CD4-positive, alpha-beta T cell treated with Interleukin-15 for 1 hour (primary cell): ENCODE data around the gene TRPV4.
A peak's percentile ranks its signal among the peaks of the same experiment; 100 is the strongest.
"Not testable (repeated sequence)": the region's sequence is repeated elsewhere in the genome, so short reads cannot be mapped to it uniquely, and the experiment has no call there.

Source experiments
- DNase-seq: peaks from one replicate; pipeline ENCODE4 v3.0.0-alpha.2; 2020

The TRPV4 gene

GRCh38 chr12:109833307-109834189 is at the start of gene TRPV4:
Gene TRPV4 (minus strand): TSS chr12:109833398. CDS start chr12:109814796, 18,602 bp downstream.
- DNase-seq = no peak

- DNase-seq = no peak
Observed at GRCh38 chr12:109881752-109882151, 48.6 kb upstream of the TRPV4 start.

DNA sequence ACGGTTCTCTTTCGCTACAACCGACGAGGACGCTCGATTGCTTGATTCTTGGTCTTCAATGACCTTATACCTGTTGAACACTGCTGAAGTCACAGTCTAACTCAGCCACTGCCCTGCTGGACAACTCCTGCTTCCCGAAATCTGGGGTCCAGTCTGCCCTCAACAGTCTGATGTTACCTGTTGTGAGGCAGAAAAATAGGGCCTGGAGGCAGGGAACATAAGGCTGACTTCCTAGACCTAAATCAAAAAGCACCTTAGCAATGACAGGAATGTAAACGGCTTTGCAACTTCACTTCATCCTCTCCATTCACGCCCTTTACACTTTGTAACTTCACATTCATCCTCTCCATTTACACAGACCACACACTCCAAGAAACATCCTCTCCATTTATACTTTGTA is 47.7 kb upstream of the TRPV4 start:
- no peak for DNase-seq

- peak; percentile 90 for DNase-seq
Observed at GRCh38 chr12:109880043-109880931, 47.1 kb upstream of the TRPV4 start, which contains the start of gene GLTP. Gene GLTP (minus strand): TSS chr12:109880541. CDS start chr12:109880374, 167 bp downstream.

DNA sequence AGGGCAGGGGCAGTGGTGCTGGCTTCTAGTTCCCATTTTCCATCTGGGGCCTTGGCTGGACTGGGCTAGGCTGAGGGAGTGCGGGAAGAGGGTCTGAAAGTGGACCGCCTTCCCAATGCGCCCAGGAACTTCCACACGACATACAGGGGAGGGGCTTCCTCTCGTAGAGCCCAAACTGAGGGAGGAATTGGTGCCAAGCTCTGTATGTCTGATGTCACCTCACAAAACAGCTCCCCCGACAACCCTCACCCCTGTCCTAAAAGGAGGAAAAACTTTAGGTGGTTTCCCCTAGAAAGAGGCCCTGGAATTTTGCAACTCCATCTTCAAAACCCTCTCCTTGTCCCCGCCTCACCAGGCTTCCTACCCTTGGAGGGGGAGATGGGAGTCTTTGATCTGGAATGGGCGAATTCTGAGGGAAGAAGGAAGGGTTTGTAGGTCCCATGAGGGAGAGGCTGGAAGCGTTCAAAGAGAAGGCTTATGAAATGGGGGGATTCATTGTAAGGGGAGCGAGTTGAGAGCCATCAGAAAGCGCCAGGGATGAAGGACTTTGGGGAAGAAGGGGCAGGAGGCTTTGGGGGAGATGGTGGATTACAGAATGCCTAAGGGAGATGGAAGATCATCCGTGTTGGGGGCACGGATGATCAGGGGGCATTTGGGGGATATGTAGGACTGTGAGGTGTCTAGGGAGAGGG is 46.3 kb upstream of the TRPV4 start:
- no peak for DNase-seq

- DNase-seq = no peak
Observed at GRCh38 chr12:109878749-109879148, 45.6 kb upstream of the TRPV4 start.

- no peak for DNase-seq
Observed at GRCh38 chr12:109878247-109878625, 45.0 kb upstream of the TRPV4 start.

- no peak for DNase-seq
Observed at GRCh38 chr12:109877504-109878246, 44.5 kb upstream of the TRPV4 start.

DNA sequence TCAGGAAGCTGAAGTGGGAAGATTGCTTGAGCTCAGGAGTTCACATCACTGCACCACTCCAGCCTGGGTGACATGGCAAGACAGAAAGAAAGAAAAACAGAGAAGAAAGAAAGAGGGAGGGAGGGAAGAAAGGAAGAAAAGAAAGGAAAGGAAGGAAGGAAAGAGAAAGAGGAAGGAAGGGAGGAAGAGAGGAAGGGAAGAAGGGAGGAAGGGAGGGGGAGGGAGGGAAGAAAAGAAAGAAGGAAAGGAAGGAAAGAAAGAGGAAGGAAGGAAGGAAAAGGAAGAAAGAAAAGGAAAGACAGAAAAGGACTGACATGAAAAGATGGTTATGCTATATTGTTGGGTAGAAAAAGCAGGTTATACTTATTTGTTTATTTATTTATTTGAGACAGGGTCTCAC is 43.2 kb upstream of the TRPV4 start:
- no peak for DNase-seq

GRCh38 chr12:109875572-109876131 is 42.5 kb upstream of the TRPV4 start:
- DNase-seq = no peak

DNA sequence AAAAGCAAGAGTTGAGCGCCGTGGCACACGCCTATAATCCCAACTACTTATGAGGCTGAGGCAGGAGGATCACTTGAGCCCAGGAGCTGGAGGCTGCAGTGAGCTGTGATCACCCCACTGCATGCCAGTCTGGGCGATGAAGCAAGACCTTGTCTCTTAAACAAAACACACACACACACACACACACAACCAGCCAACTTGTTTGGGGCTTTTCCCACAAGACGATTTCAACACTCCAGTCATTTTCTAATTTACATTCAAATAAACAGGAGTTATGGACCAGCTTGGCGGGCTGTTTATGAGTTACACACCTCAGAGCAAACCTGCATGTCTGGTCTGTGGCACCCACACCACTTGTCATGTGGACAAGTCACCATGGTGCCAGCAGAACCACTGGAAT is 40.5 kb upstream of the TRPV4 start:
- DNase-seq = no peak

- no peak for DNase-seq
Observed at GRCh38 chr12:109871668-109872314, 38.6 kb upstream of the TRPV4 start.

DNA sequence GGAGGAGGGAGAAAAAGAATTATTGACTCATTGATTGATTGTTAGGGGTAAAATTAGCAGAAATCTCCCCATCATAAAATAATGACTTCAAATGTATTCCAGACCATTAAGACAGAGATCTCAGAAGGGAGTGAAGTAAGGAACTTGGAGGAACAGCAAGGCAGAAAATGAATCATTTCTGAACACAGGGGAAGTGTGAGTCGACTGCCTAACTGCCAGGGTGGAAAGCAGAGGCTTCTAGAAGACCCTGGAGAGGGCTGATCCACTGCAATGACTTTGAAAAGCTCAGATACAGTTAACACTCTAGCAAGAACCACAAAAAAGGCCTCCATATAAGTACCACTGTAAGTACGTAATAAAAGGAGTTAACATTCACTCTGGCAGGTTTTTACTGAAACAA is 37.5 kb upstream of the TRPV4 start:
- DNase-seq = no peak

- no peak for DNase-seq
Observed at GRCh38 chr12:109868182-109869051, 35.2 kb upstream of the TRPV4 start.

DNA sequence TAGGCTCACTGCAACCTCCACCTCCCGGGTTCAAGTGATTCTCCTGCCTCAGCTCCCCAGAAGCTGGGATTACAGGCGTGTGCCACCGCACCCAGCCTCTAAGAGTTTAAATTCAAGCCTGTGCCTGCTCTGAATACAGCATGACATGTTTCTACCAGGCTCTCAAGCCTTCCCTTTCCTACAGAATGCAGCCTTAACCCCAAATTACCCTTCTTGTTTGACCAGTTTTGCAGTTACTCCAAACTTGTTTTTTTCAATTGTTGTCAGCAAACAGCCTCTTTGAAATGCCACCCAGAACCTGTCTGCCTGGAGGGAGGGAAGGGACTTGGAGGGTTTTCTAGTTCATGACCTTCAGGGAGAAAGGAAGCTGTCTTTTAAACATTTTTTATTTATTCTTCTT is 31.7 kb upstream of the TRPV4 start:
- DNase-seq = no peak

DNA sequence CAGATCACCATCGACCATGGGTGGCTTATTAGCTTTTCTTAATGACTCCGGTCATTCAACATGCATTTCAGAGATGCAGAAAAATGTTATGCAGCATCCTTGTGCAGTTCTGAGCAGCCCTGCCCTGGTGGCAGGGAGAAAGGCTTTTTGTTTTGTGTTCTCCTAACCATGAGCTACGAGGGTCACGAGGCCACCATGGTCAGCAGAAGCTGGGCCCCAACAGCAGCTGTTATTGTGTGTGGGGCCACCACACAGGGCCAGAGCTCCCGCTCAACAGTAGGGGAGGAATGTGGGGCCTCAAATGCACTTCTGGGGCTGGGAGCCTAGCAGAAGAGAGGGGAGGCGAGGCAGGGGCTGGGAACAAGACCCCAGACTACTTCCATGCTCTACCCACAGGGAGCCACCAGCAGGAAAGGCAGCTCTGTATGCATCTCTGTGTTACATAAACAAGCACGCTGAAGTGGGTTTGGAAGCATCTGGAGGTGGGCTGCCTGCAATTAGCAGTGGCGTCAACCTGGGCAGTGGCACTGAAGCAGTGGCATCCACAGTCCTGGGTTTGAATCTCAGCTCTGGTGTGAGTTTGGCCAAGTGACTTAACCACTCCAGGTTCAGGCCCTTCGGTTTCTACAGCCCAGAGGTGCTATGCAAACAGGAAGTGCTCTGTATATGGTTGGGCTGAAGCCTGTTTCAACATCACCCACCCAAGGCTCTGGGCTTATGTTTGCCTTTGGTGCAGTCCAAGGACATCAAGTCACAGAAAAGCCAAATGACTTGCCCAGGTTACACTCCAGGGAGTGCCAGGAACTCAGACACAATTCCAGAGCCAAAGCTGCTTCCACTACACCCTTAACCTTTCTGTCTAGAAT is 30.9 kb upstream of the TRPV4 start:
- peak; percentile 42 for DNase-seq

DNA sequence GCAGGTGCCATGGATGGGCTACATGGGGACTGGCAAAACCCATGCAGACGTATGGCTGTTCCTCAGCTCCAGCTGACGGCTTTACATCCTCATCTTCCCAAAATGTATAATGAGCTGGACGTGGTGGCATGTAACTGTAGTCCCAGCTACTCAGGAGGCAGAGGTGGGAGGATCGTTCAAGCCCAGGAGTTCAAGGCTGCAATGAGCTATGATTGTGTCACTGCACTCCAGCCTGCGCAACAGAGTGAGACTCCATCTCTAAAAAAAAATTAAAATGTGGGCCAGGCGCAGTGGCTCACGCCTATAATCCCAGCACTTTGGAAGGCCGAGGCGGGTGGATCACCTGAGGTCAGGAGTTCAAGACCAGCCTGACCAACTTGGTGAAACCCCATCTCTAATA is 29.3 kb upstream of the TRPV4 start:
- not testable (repeated sequence) for DNase-seq

GRCh38 chr12:109861689-109862314 is 28.6 kb upstream of the TRPV4 start:
- no peak for DNase-seq

GRCh38 chr12:109860977-109861376 is 27.8 kb upstream of the TRPV4 start:
- DNase-seq = no peak
